Inferior parietal cortex (tissue), 1 donor: Measurements from ENCODE around the gene KRT20.
A peak's percentile ranks its signal among the peaks of the same experiment; 100 is the strongest.
"Not testable (repeated sequence)": the region's sequence is repeated elsewhere in the genome, so short reads cannot be mapped to it uniquely, and the experiment has no call there.

Source experiments
- DNase-seq: peaks from one replicate; pipeline ENCODE4 v3.0.0-alpha.2; 2016; ENCODE audit errors: extremely low spot score

KRT20 gene

GRCh38 chr17:40884708-40885512 is at the start of gene KRT20:
Gene KRT20 (minus strand): TSS chr17:40885242. CDS start chr17:40885185, 57 bp downstream.
- DNase-seq: no peak

- no peak for DNase-seq
Measured at GRCh38 chr17:40932608-40933007, 47.6 kb upstream of the KRT20 start.

GRCh38 chr17:40931311-40931710 is 46.3 kb upstream of the KRT20 start:
- DNase-seq: no peak

- no peak for DNase-seq
Measured at GRCh38 chr17:40926341-40926740, 41.3 kb upstream of the KRT20 start.

GRCh38 chr17:40922239-40922638 is 37.2 kb upstream of the KRT20 start:
- DNase-seq: peak; percentile 44

- DNase-seq: no peak
Measured at GRCh38 chr17:40921026-40921425, 36.0 kb upstream of the KRT20 start.

GRCh38 chr17:40917116-40917515 is 32.1 kb upstream of the KRT20 start:
- DNase-seq: not testable (repeated sequence)

- no peak for DNase-seq
Measured at GRCh38 chr17:40916366-40916765, 31.3 kb upstream of the KRT20 start.

GRCh38 chr17:40915721-40916256 is 30.7 kb upstream of the KRT20 start:
- DNase-seq: no peak

GRCh38 chr17:40915199-40915661 is 30.2 kb upstream of the KRT20 start:
- no peak for DNase-seq

GRCh38 chr17:40914075-40914855 is 29.2 kb upstream of the KRT20 start:
- DNase-seq: no peak

GRCh38 chr17:40912486-40913210 is 27.6 kb upstream of the KRT20 start:
- DNase-seq: no peak

GRCh38 chr17:40910441-40910841 is 25.4 kb upstream of the KRT20 start:
- peak; percentile 54 for DNase-seq

- no peak for DNase-seq
Measured at GRCh38 chr17:40909755-40910154, 24.7 kb upstream of the KRT20 start.

GRCh38 chr17:40909351-40909750 is 24.3 kb upstream of the KRT20 start:
- peak; percentile 89 for DNase-seq

- DNase-seq: no peak
Measured at GRCh38 chr17:40906613-40907012, 21.6 kb upstream of the KRT20 start.

GRCh38 chr17:40905370-40905769 is 20.3 kb upstream of the KRT20 start:
- no peak for DNase-seq

GRCh38 chr17:40903129-40903847 is 18.2 kb upstream of the KRT20 start:
- no peak for DNase-seq

- no peak for DNase-seq
Measured at GRCh38 chr17:40902498-40902897, 17.5 kb upstream of the KRT20 start.

- no peak for DNase-seq
Measured at GRCh38 chr17:40901981-40902474, 17.0 kb upstream of the KRT20 start.

- no peak for DNase-seq
Measured at GRCh38 chr17:40900809-40901356, 15.8 kb upstream of the KRT20 start.
